ENCODE data around the gene FREM3. TPM values are rescaled to one million over a fixed set of nuclear protein-coding genes. Genes with fewer than 3 reads are reported as not detected.
A peak's percentile ranks its signal among the peaks of the same experiment; 100 is the strongest.

FREM3 gene
- total and polyA plus RNA-seq, 2 of the 8 experiments (the other 6 are each of a cell fraction or from before 2014, with no cell fraction given), result 0.03 to 0.11 TPM

DNA sequence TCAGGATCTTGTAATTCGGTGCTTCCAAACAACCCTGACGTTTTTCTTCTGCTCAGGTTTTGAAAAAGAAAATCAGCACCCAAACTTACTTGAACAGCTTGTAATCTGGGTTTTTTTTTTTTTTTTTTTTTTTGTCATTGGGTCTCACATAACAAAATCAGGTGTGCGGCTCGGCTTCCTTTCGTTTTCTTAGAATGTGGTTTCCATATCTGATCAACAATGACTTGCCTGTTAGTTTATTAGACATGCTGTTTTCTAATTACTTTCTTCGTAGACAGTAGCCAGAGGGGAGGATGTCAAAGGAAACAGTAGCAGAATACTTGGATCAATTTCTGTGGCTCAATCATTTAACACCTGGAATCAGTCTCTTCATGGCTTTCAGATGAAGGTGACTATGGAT is 890 bp upstream of the FREM3 start:
- Histone ChIP-seq H4K20me1 (replicated peaks in 1 of 2; ENCODE audit: control insufficient read depth in 1 of 2, insufficient read depth in 2 of 2, low read length in 2 of 2) (no peaks in the 10 kb centered on the region), H3K27ac (ENCODE audit: low read depth, low read length) (no peak overlapping the region), H2BK12ac (ENCODE audit: low read depth, low read length) (no peak overlapping the region), H3K23me2 (ENCODE audit: low read depth, low read length) (peaks cover 15% of the 10 kb centered on the region), H3K56ac (replicated peaks; ENCODE audit: insufficient read length, low read depth, low read length) (no peak overlapping the region), H3K18ac (ENCODE audit: extremely low read depth, low read length) (no peak overlapping the region), H3K79me1 (ENCODE audit: low read depth, low read length) (no peaks in the 10 kb centered on the region), H3K9ac (replicated peaks in 1 of 4; ENCODE audit: extremely low read depth in 1 of 4, low read depth in 3 of 4, low read length in 3 of 4) (no peak overlapping the region), H3K27me3 (replicated peaks in 1 of 4; ENCODE audit: control insufficient read depth in 3 of 4, extremely low read depth in 1 of 4, insufficient read depth in 3 of 4, low read length in 3 of 4) (peaks cover 25 to 37% (median 28%) of the 10 kb centered on the region in 4 experiments), H3K9me3 (ENCODE audit: insufficient read depth in 2 of 2, low read depth in 1 of 2, low read length in 1 of 2) (no peaks in the 10 kb centered on the region; a peak in 1 of 4 replicates), H3K79me2 (ENCODE audit: control insufficient read depth in 1 of 2, insufficient read depth in 2 of 2, low read length in 2 of 2) (no peaks in the 10 kb centered on the region), H2BK5ac (ENCODE audit: low read depth, low read length) (no peak overlapping the region), H2BK20ac (ENCODE audit: low read length) (no peak overlapping the region), H4K5ac (ENCODE audit: insufficient read length, low read depth, low read length) (no peak overlapping the region), H2AK5ac (ENCODE audit: low read depth, low read length) (no peak overlapping the region), H3K14ac (ENCODE audit: insufficient read length) (no peak overlapping the region), H3K4me1 (replicated peaks in 1 of 4; ENCODE audit: control insufficient read depth in 3 of 4, insufficient read depth in 4 of 4, low read length in 3 of 4) (peaks cover 0 to 9% (median 6%) of the 10 kb centered on the region in 4 experiments; a peak in 4 of 7 replicates), H2BK15ac (ENCODE audit: low read length) (no peak overlapping the region), H2BK120ac (replicated peaks; ENCODE audit: low read depth, low read length) (no peak overlapping the region), H3K4ac (replicated peaks; ENCODE audit: insufficient read length, low read depth, low read length) (no peak overlapping the region), H4K8ac (ENCODE audit: extremely low read depth, insufficient read depth, low read length) (no peak overlapping the region), H3K36me3 (ENCODE audit: control insufficient read depth in 2 of 4, insufficient read depth in 4 of 4, low read length in 3 of 4) (peaks cover 0 to 2% (median 0%) of the 10 kb centered on the region in 4 experiments; a peak in 1 of 8 replicates), H3K23ac (ENCODE audit: insufficient read length) (no peak overlapping the region), H4K91ac (replicated peaks; ENCODE audit: insufficient read length, low read length) (no peak overlapping the region), H2AFZ (ENCODE audit: low read length) (no peak overlapping the region), H3K4me3 (ENCODE audit: extremely low read depth in 1 of 4, insufficient read depth in 2 of 4, low read depth in 3 of 4, low read length in 4 of 4) (peak overlapping the region in 1 of 4 experiments; percentile 63; a peak in 2 of 8 replicates), H3K4me2 (ENCODE audit: insufficient read depth in 1 of 2, low read depth in 2 of 2, low read length in 2 of 2) (peak overlapping the region; percentile 89 to 96)
- 57% methylated on average over 6 of the region's 6 CpGs; no CpG with 5 or more reads in 1 of the 2 experiments for WGBS, 2 experiments (ENCODE audit: extremely low coverage in 1 of 2, insufficient coverage in 1 of 2, insufficient read length in 1 of 2, insufficient replicate concordance in 2 of 2, low coverage in 1 of 2, low lambda C conversion rate in 2 of 2, missing lambda C conversion rate in 1 of 2)
- TF ChIP-seq EP300 (IDR thresholded peaks at IDR 0.05; ENCODE audit: borderline replicate concordance in 1 of 2, low read depth in 2 of 2, low read length in 2 of 2) (no peak), CBX8 (IDR thresholded peaks at IDR 0.05; ENCODE audit: borderline replicate concordance, low read depth, low read length) (no peak), POU5F1 (IDR thresholded peaks at IDR 0.05; ENCODE audit: low read depth, low read length) (no peak)
- ChIA-PET CTCF (ENCODE audit: partially characterized antibody) (interaction anchor here (0.7 to 1.6 kb wide), 2 partner anchors 142 to 1359 kb away, joined by 3 to 7 read pairs; no protein-coding TSS in a partner anchor), POLR2A (ENCODE audit: partially characterized antibody) (no interaction called here)
- no peak for DNase-seq (ENCODE audit: low read depth in 1 of 2, low spot score in 2 of 2)
- FAIRE-seq, result no peak
